Hepatocyte (in vitro differentiated cells): ENCODE results near the gene PPP5C.

Experiments used
- EZH2 ChIP-seq: fragments of 200-600 bp; sonication (generic); IDR thresholded peaks from 2 replicates; pipeline ENCODE4 v1.6.1; 2016; ENCODE audit warnings: antibody characterized with exemption, mild to moderate bottlenecking, borderline replicate concordance
- TF ChIP-seq, protein P1 (sequence below): fragments of 200-600 bp; sonication (generic); IDR thresholded peaks from 2 replicates; pipeline ENCODE4 v1.5.1; 2016; ENCODE audit warnings: antibody characterized with exemption, mild to moderate bottlenecking; ENCODE audit not compliant: poor library complexity

DNA sequence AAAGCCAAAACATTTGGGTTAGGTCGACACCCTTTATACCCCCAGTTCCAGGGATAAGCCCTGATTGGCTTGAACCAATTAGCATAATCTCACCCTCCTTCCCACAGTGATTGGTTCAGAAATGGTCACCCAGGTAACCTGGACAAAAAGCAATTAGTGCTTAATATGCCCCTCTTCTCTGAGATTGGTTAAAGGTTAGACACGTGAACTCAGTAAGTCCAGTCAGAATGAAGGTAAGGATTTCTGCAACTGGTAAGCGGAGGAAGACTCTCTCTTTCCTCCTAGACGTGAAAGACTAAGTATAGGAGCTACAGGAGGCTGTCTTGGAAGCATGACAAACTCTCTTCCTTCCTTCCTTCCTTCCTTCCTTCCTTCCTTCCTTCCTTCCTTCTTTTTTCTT lies 83.1 kb downstream of the PPP5C start:
- TF ChIP-seq, protein P1, sequence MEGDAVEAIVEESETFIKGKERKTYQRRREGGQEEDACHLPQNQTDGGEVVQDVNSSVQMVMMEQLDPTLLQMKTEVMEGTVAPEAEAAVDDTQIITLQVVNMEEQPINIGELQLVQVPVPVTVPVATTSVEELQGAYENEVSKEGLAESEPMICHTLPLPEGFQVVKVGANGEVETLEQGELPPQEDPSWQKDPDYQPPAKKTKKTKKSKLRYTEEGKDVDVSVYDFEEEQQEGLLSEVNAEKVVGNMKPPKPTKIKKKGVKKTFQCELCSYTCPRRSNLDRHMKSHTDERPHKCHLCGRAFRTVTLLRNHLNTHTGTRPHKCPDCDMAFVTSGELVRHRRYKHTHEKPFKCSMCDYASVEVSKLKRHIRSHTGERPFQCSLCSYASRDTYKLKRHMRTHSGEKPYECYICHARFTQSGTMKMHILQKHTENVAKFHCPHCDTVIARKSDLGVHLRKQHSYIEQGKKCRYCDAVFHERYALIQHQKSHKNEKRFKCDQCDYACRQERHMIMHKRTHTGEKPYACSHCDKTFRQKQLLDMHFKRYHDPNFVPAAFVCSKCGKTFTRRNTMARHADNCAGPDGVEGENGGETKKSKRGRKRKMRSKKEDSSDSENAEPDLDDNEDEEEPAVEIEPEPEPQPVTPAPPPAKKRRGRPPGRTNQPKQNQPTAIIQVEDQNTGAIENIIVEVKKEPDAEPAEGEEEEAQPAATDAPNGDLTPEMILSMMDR, result no peak
- no peak for TF ChIP-seq EZH2
